ENCODE results near the gene C10orf67. TPM values are rescaled to one million over a fixed set of nuclear protein-coding genes. Genes with fewer than 3 reads are reported as not detected.

The C10orf67 gene
- polyA plus RNA-seq, 1 donor from 2014 or later = 0.48 TPM

GRCh38 chr10:23284155-23284554 is 60.4 kb downstream of the C10orf67 start:
- Histone ChIP-seq H3K27me3 (ENCODE audit: insufficient read depth, low read depth, low read length) (no peaks in the 10 kb centered on the region), H3K27ac (ENCODE audit: low read length) (no peak overlapping the region), H3F3A (ENCODE audit: insufficient read depth, low read length, poor library complexity, severe bottlenecking) (no peaks in the 10 kb centered on the region), H3K79me2 (replicated peaks; ENCODE audit: insufficient read depth, low read length) (no peaks in the 10 kb centered on the region), H3K4me3 (ENCODE audit: low read length) (no peak overlapping the region), H2AFZ (ENCODE audit: low read depth, low read length) (no peak overlapping the region), H3K4me2 (ENCODE audit: low read length) (no peak overlapping the region), H4K20me1 (ENCODE audit: insufficient read depth) (no peaks in the 10 kb centered on the region), H3K36me3 (ENCODE audit: insufficient read depth, low read length) (no peaks in the 10 kb centered on the region), H3K9me3 (ENCODE audit: low read length) (no peaks in the 10 kb centered on the region), H3K9ac (ENCODE audit: low read length) (no peak overlapping the region), H3K9me2 (ENCODE audit: insufficient read depth, low read length) (no peaks in the 10 kb centered on the region)
- no peak for TF ChIP-seq EP300 (conservative IDR thresholded peaks at IDR 0.05; ENCODE audit: poor library complexity, severe bottlenecking)
- no peak for TF ChIP-seq EZH2 (IDR thresholded peaks at IDR 0.05; ENCODE audit: borderline replicate concordance, insufficient read depth, low read length, poor library complexity, severe bottlenecking)
- no peak for TF ChIP-seq MXI1 (conservative IDR thresholded peaks at IDR 0.05; ENCODE audit: poor library complexity, severe bottlenecking)
- no peak for TF ChIP-seq RAD21 (conservative IDR thresholded peaks at IDR 0.05)
- no peak for TF ChIP-seq CTCF (IDR thresholded peaks at IDR 0.05; ENCODE audit: poor library complexity, severe bottlenecking)
- TF ChIP-seq POLR2AphosphoS5 (IDR thresholded peaks at IDR 0.05) = no peak
- TF ChIP-seq TAF1 (IDR thresholded peaks at IDR 0.05; ENCODE audit: low read depth) = no peak
- TF ChIP-seq SMC3 (conservative IDR thresholded peaks at IDR 0.05; ENCODE audit: poor library complexity) = no peak
- TF ChIP-seq REST (IDR thresholded peaks at IDR 0.05; ENCODE audit: borderline replicate concordance) = no peak

- no peak overlapping the region for H3K9ac ChIP-seq (ENCODE audit: low read length)
- H3K4me3 ChIP-seq (ENCODE audit: low read length) = no peak overlapping the region
- H3K9me3 ChIP-seq (ENCODE audit: low read length) = no peaks in the 10 kb centered on the region
- no peak overlapping the region for H3K27ac ChIP-seq (ENCODE audit: low read length)
- no peak overlapping the region for H3K4me2 ChIP-seq (ENCODE audit: low read length)
- TF ChIP-seq EZH2 (IDR thresholded peaks at IDR 0.05; ENCODE audit: borderline replicate concordance, insufficient read depth, low read length, poor library complexity, severe bottlenecking) = no peak
- TF ChIP-seq EP300 (conservative IDR thresholded peaks at IDR 0.05; ENCODE audit: poor library complexity, severe bottlenecking) = no peak
- no peak for TF ChIP-seq REST (IDR thresholded peaks at IDR 0.05; ENCODE audit: borderline replicate concordance)
- no peak for TF ChIP-seq MXI1 (conservative IDR thresholded peaks at IDR 0.05; ENCODE audit: poor library complexity, severe bottlenecking)
- TF ChIP-seq RAD21 (conservative IDR thresholded peaks at IDR 0.05) = no peak
- TF ChIP-seq TAF1 (IDR thresholded peaks at IDR 0.05; ENCODE audit: low read depth) = no peak
- no peak for TF ChIP-seq CTCF (IDR thresholded peaks at IDR 0.05; ENCODE audit: poor library complexity, severe bottlenecking)
- TF ChIP-seq SMC3 (conservative IDR thresholded peaks at IDR 0.05; ENCODE audit: poor library complexity) = no peak
- no peak for TF ChIP-seq POLR2AphosphoS5 (IDR thresholded peaks at IDR 0.05)
- no peaks in the 10 kb centered on the region for H3K79me2 ChIP-seq (replicated peaks; ENCODE audit: insufficient read depth, low read length)
- H3K36me3 ChIP-seq (ENCODE audit: insufficient read depth, low read length) = no peaks in the 10 kb centered on the region
- H3K9me2 ChIP-seq (ENCODE audit: insufficient read depth, low read length) = no peaks in the 10 kb centered on the region
- H3F3A ChIP-seq (ENCODE audit: insufficient read depth, low read length, poor library complexity, severe bottlenecking) = no peaks in the 10 kb centered on the region
- H2AFZ ChIP-seq (ENCODE audit: low read depth, low read length) = no peak overlapping the region
- no peaks in the 10 kb centered on the region for H3K27me3 ChIP-seq (ENCODE audit: insufficient read depth, low read depth, low read length)
- H4K20me1 ChIP-seq (ENCODE audit: insufficient read depth) = no peaks in the 10 kb centered on the region
Measured at GRCh38 chr10:23283680-23284079, 60.9 kb downstream of the C10orf67 start.
